Psoas muscle (tissue), 8 donors: ENCODE results near the gene ASPSCR1. TPM values are rescaled to one million over a fixed set of nuclear protein-coding genes. Genes with fewer than 3 reads are reported as not detected.
A peak's percentile ranks its signal among the peaks of the same experiment; 100 is the strongest.

ENCODE experiments used
- ATAC-seq, 4 donors: fragments of 200-7000 bp; cut with Tn5 transposase; one replicate each; pipeline ENCODE4 v1.9.1; 2020; ENCODE audit warnings: moderate library complexity in 3 of 4, mild to moderate bottlenecking in 2 of 4
- DNase-seq, 2 donors: peaks; one replicate each; pipeline ENCODE4 v3.0.0-alpha.2; 2020
- H3K27ac ChIP-seq: fragments of 200-600 bp; one replicate; pipeline ENCODE4 v1.8.0; 2022
- H3K27me3 ChIP-seq, 3 donors: fragments of 200-600 bp in 1 of 3; one replicate each; pipeline versions ENCODE4 v1.6.1 to v1.8.0; 2013 to 2022; ENCODE audit warnings: low read length in 2 of 3, mild to moderate bottlenecking in 2 of 3, moderate library complexity in 1 of 3; ENCODE audit not compliant: insufficient read depth in 3 of 3
- H3K36me3 ChIP-seq, 2 donors: fragments of 200-600 bp in 1 of 2; one replicate each; pipeline versions ENCODE4 v1.6.1 to v1.8.0; 2013 to 2022; ENCODE audit warnings: low read depth in 1 of 2, mild to moderate bottlenecking in 1 of 2, moderate library complexity in 1 of 2; ENCODE audit not compliant: insufficient read depth in 1 of 2
- H3K4me1 ChIP-seq: fragments of 200-600 bp; one replicate; pipeline ENCODE4 v1.8.0; 2022
- H3K4me3 ChIP-seq: fragments of 200-600 bp; one replicate; pipeline ENCODE4 v1.8.0; 2022; ENCODE audit warnings: mild to moderate bottlenecking
- H3K9me3 ChIP-seq: fragments of 200-600 bp; one replicate; pipeline ENCODE4 v1.8.0; 2022
- WGBS, 3 donors: extraction: QIAGEN DNeasy Blood & Tissue Kit; methylation state at CpG; one replicate each; pipeline versions ENCODE4 v1.1.6 to v1.1.7; 2013; 5-methylcytosine and 5-hydroxymethylcytosine counted together
- intact Hi-C, 2 donors: fragments of 100-400 bp; cut with DNase I; formaldehyde crosslinking; loops; one replicate each; pipeline versions ENCODE4 v1.11.0 to v1.14.2; 2022
- polyA plus RNA-seq, 3 donors: library from polyadenylated mRNA; stranded (reverse); fragments of 200-250 nt; gene quantifications; one replicate each; pipeline ENCODE4 v1.2.3, GENCODE V29; 2013
- total RNA-seq, 4 donors: library from RNA; stranded (reverse); fragmentation: NEBNext Ultra II Directional in 2 of 4; extraction: Animal tissue kit (Norgen Biotek cat#: 25700) in 2 of 4; gene quantifications; one replicate each; pipeline versions ENCODE4 v1.2.1 to v1.2.4, GENCODE V29; 2021 to 2023
- TF ChIP-seq, protein P1 (sequence below): fragments of 200-600 bp; IDR thresholded peaks from one replicate; pipeline ENCODE4 v1.8.0; 2022; ENCODE audit warnings: antibody characterized with exemption
- donor health status: healthy with polysubstance abuse.
- donor health status: DM: no; HTN: no; CAD: no; lungs with moderate emphysema.
- donor health status: Bipolar disorder and iron deficiency.
- donor health status: healthy.
- donor health status: DM: yes; HTN: yes; CAD: no.
- donor health status: DM: no; HTN: no; CAD: no.
- donor health status: DM: no; HTN: no; CAD: no.
- donor health status: DM: yes; HTN: yes; CAD: no.

Gene ASPSCR1
- total and polyA plus RNA-seq, 7 donors, result 27.7 to 37.4 (median 33.0) TPM

GRCh38 chr17:82050152-82050760 is 72.8 kb downstream of the ASPSCR1 start:
- WGBS, 3 donors, result 74 to 81% (median 76%) methylated on average over 28 of the region's 28 CpGs
- TF ChIP-seq, protein P1, sequence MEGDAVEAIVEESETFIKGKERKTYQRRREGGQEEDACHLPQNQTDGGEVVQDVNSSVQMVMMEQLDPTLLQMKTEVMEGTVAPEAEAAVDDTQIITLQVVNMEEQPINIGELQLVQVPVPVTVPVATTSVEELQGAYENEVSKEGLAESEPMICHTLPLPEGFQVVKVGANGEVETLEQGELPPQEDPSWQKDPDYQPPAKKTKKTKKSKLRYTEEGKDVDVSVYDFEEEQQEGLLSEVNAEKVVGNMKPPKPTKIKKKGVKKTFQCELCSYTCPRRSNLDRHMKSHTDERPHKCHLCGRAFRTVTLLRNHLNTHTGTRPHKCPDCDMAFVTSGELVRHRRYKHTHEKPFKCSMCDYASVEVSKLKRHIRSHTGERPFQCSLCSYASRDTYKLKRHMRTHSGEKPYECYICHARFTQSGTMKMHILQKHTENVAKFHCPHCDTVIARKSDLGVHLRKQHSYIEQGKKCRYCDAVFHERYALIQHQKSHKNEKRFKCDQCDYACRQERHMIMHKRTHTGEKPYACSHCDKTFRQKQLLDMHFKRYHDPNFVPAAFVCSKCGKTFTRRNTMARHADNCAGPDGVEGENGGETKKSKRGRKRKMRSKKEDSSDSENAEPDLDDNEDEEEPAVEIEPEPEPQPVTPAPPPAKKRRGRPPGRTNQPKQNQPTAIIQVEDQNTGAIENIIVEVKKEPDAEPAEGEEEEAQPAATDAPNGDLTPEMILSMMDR, result no peak
- Histone ChIP-seq H3K36me3 (peaks cover 0 to 54% of the 10 kb centered on the region in 2 donors), H3K27ac (peak overlapping the region; percentile 67), H3K9me3 (no peaks in the 10 kb centered on the region), H3K4me1 (peaks cover 26% of the 10 kb centered on the region), H3K4me3 (peak overlapping the region; percentile 84), H3K27me3 (no peaks in the 10 kb centered on the region)
- peak in 1 of 2 donors; percentile 57 for DNase-seq
- ATAC-seq, result no peak
- intact Hi-C loops, result no loop called here

DNA sequence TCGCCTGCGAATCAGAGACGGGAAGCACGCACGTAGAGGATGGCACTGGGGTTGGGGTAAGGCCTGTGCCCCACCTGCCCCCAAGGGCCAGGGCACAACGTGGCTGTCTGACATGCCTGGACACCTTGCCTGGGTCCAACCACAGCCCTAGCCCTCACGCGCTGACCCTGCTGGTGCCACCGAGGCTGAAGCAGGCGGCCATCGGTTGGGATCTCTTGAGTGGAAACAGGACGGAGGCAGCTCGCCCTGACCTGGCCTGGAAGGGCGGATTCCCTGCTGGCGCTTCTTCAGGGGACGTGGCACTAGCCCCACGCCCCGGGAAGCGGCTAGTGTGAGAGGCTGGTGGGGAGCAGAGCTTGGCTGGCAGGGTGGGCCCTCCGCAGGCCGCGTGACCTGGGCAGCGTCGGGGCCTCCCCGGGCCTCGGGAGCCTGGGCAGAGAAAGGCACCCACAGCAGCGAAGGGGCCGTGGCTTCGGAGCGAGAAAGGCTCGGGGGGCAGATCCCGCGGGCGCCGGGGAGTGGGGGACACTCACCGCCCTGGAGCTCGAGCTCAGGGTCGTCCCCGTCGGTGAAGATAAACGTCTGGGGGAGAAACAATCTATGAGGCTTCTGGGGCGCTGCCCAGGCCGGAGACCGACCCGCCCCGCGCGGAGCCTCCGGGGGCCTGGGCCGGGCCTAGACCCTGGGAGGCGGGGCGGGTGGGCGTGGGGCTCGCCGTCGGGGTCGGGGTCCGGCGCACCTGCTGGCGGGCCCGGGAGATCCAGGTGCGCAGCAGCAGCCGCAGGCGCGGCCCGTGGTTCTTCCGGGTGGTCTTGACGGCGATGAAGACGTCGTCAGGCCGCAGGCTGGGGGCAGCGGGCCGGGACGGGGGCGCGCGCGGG is 73.6 kb downstream of the ASPSCR1 start:
- peak; percentile 21 to 51 for DNase-seq
- H3K4me3 ChIP-seq, result peak overlapping the region; percentile 84
- H3K27ac ChIP-seq, result peak overlapping the region; percentile 67
- H3K4me1 ChIP-seq, result peaks cover 26% of the 10 kb centered on the region
- TF ChIP-seq, protein P1, result no peak
- peak; percentile 16 to 45 (median 29) for ATAC-seq
- 10 to 21% (median 13%) methylated on average over 38 to 79 of the region's 79 CpGs for WGBS, 3 donors
- intact Hi-C loops, result no loop called here
- H3K36me3 ChIP-seq, result peaks cover 0 to 61% of the 10 kb centered on the region in 2 donors
- no peaks in the 10 kb centered on the region for H3K27me3 ChIP-seq
- no peaks in the 10 kb centered on the region for H3K9me3 ChIP-seq

GRCh38 chr17:82051776-82052637 is 74.6 kb downstream of the ASPSCR1 start, which contains the start of the genes GPS1 and RFNG:
TSS of gene GPS1 (plus strand) at chr17:82051898. CDS start at chr17:82051932, 34 bp downstream.
TSS of gene RFNG (minus strand) at chr17:82051811. CDS start at chr17:82051766, 45 bp downstream.
- peak; percentile 69 to 83 (median 76) for ATAC-seq
- no peaks in the 10 kb centered on the region for H3K9me3 ChIP-seq
- peak within 1 kb of the TSS; percentile 84 for H3K4me3 ChIP-seq
- peak; percentile 83 to 88 for DNase-seq
- H3K36me3 ChIP-seq, result peaks cover 0 to 64% of the 10 kb centered on the region in 2 donors
- TF ChIP-seq, protein P1, result no peak
- no peaks in the 10 kb centered on the region for H3K27me3 ChIP-seq
- peaks cover 26% of the 10 kb centered on the region for H3K4me1 ChIP-seq
- peak within 1 kb of the TSS; percentile 67 for H3K27ac ChIP-seq
- intact Hi-C loops, result no loop called here
- WGBS, 3 donors, result 0 to 1% (median 0%) methylated on average over 52 to 94 of the region's 94 CpGs

DNA sequence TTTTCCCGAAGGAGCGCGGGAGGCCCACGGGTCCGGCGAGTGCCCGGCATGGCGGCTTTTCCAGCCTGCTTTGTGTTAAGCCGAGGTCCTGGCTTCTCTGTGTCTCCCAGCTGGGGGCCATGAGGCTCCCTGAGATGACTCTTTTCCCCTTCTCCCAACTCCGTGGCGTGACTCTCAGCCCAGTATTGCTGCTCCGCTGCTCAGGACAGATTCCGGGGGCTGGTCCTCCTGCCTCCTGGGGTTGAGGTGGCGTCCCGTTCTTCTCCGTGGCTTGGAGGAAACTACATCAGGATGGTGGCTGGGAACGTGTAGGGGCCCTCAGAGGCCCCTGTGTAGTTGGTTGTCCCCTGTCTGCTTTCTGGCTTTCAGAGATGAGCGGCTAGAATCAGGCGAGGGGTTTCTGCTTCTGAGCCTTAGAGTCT is 75.2 kb downstream of the ASPSCR1 start:
- H3K27ac ChIP-seq, result no peak overlapping the region

More for the DNA sequence above, 75.2 kb downstream of the ASPSCR1 start:
- peaks cover 26% of the 10 kb centered on the region for H3K4me1 ChIP-seq
- peaks cover 0 to 64% of the 10 kb centered on the region in 2 donors for H3K36me3 ChIP-seq
- TF ChIP-seq, protein P1, result no peak
- 22 to 27% (median 23%) methylated on average over 13 to 19 of the region's 19 CpGs for WGBS, 3 donors
- ATAC-seq (no peak), DNase-seq (peak; percentile 11 to 44)
- H3K4me3 ChIP-seq, result peak overlapping the region; percentile 84
- intact Hi-C loops, result loop anchor here in 1 of 2 donors (1.0 kb wide), 1 partner anchor 13 kb away; the partner anchor contains the start of gene DUS1L
- no peaks in the 10 kb centered on the region for H3K9me3 ChIP-seq
- H3K27me3 ChIP-seq, result no peaks in the 10 kb centered on the region
